Kidney epithelial cell (primary cell): ENCODE results near the gene NR4A3. TPM values are rescaled to one million over a fixed set of nuclear protein-coding genes. Genes with fewer than 3 reads are reported as not detected.
A peak's percentile ranks its signal among the peaks of the same experiment; 100 is the strongest.

Experiments
- DNase-seq: peaks from one replicate; pipeline ENCODE4 v3.0.0-alpha.2; 2010; ENCODE audit warnings: low read depth
- H3K27me3 ChIP-seq: 2 replicates; pipeline ENCODE4 v1.6.0; 2011; ENCODE audit warnings: low read length; ENCODE audit not compliant: control insufficient read depth, insufficient read depth
- H3K36me3 ChIP-seq: 2 replicates; pipeline ENCODE4 v1.5.1; 2011; ENCODE audit warnings: low read length; ENCODE audit not compliant: control insufficient read depth, insufficient read depth
- H3K4me3 ChIP-seq: 2 replicates; pipeline ENCODE4 v1.5.1; 2011; ENCODE audit warnings: low read depth, mild to moderate bottlenecking, control low read depth, low read length
- CTCF ChIP-seq: IDR thresholded peaks from 2 replicates; pipeline ENCODE4 v1.5.1; 2011; ENCODE audit warnings: mild to moderate bottlenecking, moderate library complexity, low read length, control low read depth, inconsistent platforms; ENCODE audit not compliant: insufficient read depth, poor library complexity, severe bottlenecking
- total RNA-seq: library from RNA; depleted of rRNA; stranded (reverse); fragments of >200 nt; gene quantifications from 2 replicates; pipeline ENCODE4 v1.2.3, GENCODE V29; 2015

The NR4A3 gene
- total RNA-seq, 1 donor from 2014 or later = 0.50 TPM

GRCh38 chr9:99866398-99866797 lies 44.7 kb downstream of the NR4A3 start:
- DNase-seq = no peak

GRCh38 chr9:99867536-99867935 lies 45.9 kb downstream of the NR4A3 start:
- DNase-seq = no peak
- H3K4me3 ChIP-seq = no peak overlapping the region
- no peak for TF ChIP-seq CTCF
- no peaks in the 10 kb centered on the region for H3K36me3 ChIP-seq
- no peaks in the 10 kb centered on the region for H3K27me3 ChIP-seq

More at GRCh38 chr9:99866398-99866797, 44.7 kb downstream of the NR4A3 start:
- Histone ChIP-seq H3K36me3 (no peaks in the 10 kb centered on the region), H3K27me3 (no peaks in the 10 kb centered on the region), H3K4me3 (no peak overlapping the region)
- TF ChIP-seq CTCF = no peak

- Histone ChIP-seq H3K36me3 (no peaks in the 10 kb centered on the region), H3K4me3 (no peak overlapping the region), H3K27me3 (no peaks in the 10 kb centered on the region)
- no peak for DNase-seq
- no peak for TF ChIP-seq CTCF
These were observed 46.3 kb downstream of the NR4A3 start for GRCh38 chr9:99867968-99868367.

- no peak overlapping the region for H3K4me3 ChIP-seq
- TF ChIP-seq CTCF = no peak
- H3K36me3 ChIP-seq = no peaks in the 10 kb centered on the region
- no peak for DNase-seq
- no peaks in the 10 kb centered on the region for H3K27me3 ChIP-seq
These were observed 47.2 kb downstream of the NR4A3 start for GRCh38 chr9:99868845-99869244.

- TF ChIP-seq CTCF = no peak
- H3K36me3 ChIP-seq = no peaks in the 10 kb centered on the region
- DNase-seq = no peak
- H3K27me3 ChIP-seq = no peaks in the 10 kb centered on the region
- H3K4me3 ChIP-seq = no peak overlapping the region
These were observed 48.4 kb downstream of the NR4A3 start for GRCh38 chr9:99870126-99870525.

- no peak for TF ChIP-seq CTCF
- Histone ChIP-seq H3K4me3 (no peak overlapping the region), H3K36me3 (no peaks in the 10 kb centered on the region), H3K27me3 (no peaks in the 10 kb centered on the region)
- peak; percentile 7 for DNase-seq
These were observed 51.8 kb downstream of the NR4A3 start for GRCh38 chr9:99873531-99873930.
